ENCODE data around the gene AGTRAP. TPM values are rescaled to one million over a fixed set of nuclear protein-coding genes. Genes with fewer than 3 reads are reported as not detected.
A peak's percentile ranks its signal among the peaks of the same experiment; 100 is the strongest.

AGTRAP gene, protein sequence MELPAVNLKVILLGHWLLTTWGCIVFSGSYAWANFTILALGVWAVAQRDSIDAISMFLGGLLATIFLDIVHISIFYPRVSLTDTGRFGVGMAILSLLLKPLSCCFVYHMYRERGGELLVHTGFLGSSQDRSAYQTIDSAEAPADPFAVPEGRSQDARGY
- total RNA-seq: 10 to 100 TPM; 64.1 to 75.3 TPM
- 49.2 TPM for polyA plus RNA-seq (ENCODE audit: insufficient read depth, low read depth, low replicate concordance)
- long read RNA-seq, donor 1, transcript AGTRAP-203 (5 exons, 1,100 nt): minor isoform, 5 of 45 reads
- long read RNA-seq, donor 1, transcript AGTRAP-201 (5 exons, 1,107 nt): major isoform, 29 of 45 reads
- long read RNA-seq, donor 1, partial matches to known transcripts: 9 of 45 reads
- long read RNA-seq, donor 1, other reads (novel, unspliced or antisense): 0 of 45 reads
- long read RNA-seq, donor 2, transcript AGTRAP-201 (5 exons, 1,107 nt): major isoform, 21 of 26 reads
- long read RNA-seq, donor 2, transcript AGTRAP-203 (5 exons, 1,100 nt): minor isoform, 5 of 26 reads
- long read RNA-seq, donor 2, partial matches to known transcripts: 0 of 26 reads
- long read RNA-seq, donor 2, other reads (novel, unspliced or antisense): 0 of 26 reads

DNA sequence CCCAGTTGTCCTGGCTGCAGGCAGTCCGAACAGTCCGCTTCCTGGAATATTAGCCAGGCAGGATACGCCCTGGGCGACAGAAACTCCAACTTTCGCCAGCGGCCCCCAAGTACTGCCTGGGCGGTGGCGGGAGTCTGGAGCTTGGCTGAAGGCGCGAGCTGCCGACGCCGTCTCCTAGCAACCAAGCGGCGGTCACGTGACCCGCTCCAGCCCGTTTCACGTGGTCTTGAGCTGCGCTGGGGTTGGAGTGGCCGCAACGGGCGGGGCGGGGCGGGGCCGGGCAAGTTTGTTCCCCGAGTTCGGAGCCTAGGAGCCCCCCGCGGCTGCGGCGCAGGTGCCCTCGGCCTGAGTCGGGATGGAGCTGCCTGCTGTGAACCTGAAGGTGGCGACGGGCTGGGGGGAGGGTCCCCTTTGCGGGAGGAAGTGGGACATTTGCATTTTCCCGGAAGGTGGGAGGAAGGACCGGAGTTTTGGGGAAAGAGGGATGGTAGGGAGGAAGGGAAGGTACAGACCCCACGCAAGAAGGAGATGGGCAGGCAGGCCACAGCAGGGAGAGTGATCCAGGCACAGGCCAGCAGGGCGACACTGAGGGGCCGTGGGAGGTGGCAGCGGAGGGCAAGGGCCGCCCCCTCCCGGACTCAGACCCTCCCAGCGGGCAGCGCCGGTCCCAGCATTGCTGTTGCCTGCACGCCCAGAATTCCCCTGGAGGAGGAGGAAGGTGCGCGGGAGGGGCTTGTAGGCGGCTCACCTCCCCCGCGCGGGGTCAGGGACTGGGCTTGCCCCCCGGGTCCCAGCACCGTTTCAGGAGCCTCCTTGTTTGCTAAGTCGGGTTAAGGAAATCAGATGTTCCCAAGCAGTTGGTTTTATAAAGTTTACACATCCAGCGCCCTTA is at the start of gene AGTRAP:
AGTRAP (plus strand) TSS at position 283 of the 892 bp plus-strand sequence; CDS start at position 356, 73 bp downstream.
- intact Hi-C loops (cut with DNase I; ENCODE audit: low total_unique reads): loop anchor here (10.0 kb wide), 1 partner anchor 69 kb away; the partner anchor contains the start of genes CLCN6 and MTHFR
- Histone ChIP-seq H3K27ac (peak within 1 kb of the TSS; percentile 74 to 90), H3K4me1 (peaks cover 35% of the 10 kb centered on the region), H3K36me3 (ENCODE audit: low read depth, missing control alignments) (no peaks in the 10 kb centered on the region), H3K27me3 (no peaks in the 10 kb centered on the region), H3K9me3 (no peaks in the 10 kb centered on the region), H3K4me3 (peak within 1 kb of the TSS; percentile 83 to 87)
- 0 to 1% methylated on average over 31 to 57 of the region's 59 CpGs for WGBS, 2 donors
- no peak for TF ChIP-seq POLR2A (IDR thresholded peaks at IDR 0.05)
- TF ChIP-seq CTCF (IDR thresholded peaks at IDR 0.05): no peak
- peak; percentile 97 for DNase-seq

DNA sequence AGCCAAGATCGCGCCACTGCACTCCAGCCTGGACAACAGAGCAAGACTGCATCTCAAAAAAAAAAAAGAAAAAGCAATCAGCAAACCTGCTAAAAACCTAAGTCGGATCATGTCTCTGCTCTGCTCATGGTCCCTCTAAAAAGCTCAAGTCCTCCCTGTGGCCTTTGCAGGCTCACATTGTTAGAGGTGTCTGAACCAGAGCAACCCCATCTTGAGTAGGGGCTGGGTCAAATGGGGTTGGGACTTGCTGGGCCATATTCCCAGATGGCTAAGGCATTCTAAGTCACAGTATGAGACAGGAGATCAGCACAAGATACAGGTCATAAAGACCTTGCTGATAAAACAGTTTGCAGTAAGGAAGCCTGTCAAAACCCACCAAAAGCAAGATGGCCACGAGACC is 47.4 kb upstream of the AGTRAP start:
- no peaks in the 10 kb centered on the region for H3K27me3 ChIP-seq

GRCh38 chr1:11690397-11691301 is 45.3 kb upstream of the AGTRAP start:
- Histone ChIP-seq H3K4me3 (peak overlapping the region; percentile 18 to 53), H3K4me1 (peaks cover 8% of the 10 kb centered on the region), H3K27me3 (no peaks in the 10 kb centered on the region), H3K36me3 (ENCODE audit: low read depth, missing control alignments) (no peaks in the 10 kb centered on the region), H3K9me3 (no peaks in the 10 kb centered on the region), H3K27ac (no peak overlapping the region)
- 6% methylated on average over 35 to 59 of the region's 64 CpGs for WGBS, 2 donors
- no peak for DNase-seq
- intact Hi-C loops (cut with DNase I; ENCODE audit: low total_unique reads): no loop called here
- TF ChIP-seq POLR2A (IDR thresholded peaks at IDR 0.05) (no peak), CTCF (IDR thresholded peaks at IDR 0.05) (no peak)

More for the DNA sequence above, 47.4 kb upstream of the AGTRAP start:
- Histone ChIP-seq H3K4me1 (peaks cover 8% of the 10 kb centered on the region), H3K27ac (no peak overlapping the region), H3K9me3 (no peaks in the 10 kb centered on the region), H3K36me3 (ENCODE audit: low read depth, missing control alignments) (no peaks in the 10 kb centered on the region), H3K4me3 (no peak overlapping the region)
- DNase-seq: no peak
- WGBS, 2 donors: 93% methylated on average over 4 of the region's 4 CpGs
- intact Hi-C loops (cut with DNase I; ENCODE audit: low total_unique reads): no loop called here
- no peak for TF ChIP-seq POLR2A (IDR thresholded peaks at IDR 0.05)
- TF ChIP-seq CTCF (IDR thresholded peaks at IDR 0.05): no peak

DNA sequence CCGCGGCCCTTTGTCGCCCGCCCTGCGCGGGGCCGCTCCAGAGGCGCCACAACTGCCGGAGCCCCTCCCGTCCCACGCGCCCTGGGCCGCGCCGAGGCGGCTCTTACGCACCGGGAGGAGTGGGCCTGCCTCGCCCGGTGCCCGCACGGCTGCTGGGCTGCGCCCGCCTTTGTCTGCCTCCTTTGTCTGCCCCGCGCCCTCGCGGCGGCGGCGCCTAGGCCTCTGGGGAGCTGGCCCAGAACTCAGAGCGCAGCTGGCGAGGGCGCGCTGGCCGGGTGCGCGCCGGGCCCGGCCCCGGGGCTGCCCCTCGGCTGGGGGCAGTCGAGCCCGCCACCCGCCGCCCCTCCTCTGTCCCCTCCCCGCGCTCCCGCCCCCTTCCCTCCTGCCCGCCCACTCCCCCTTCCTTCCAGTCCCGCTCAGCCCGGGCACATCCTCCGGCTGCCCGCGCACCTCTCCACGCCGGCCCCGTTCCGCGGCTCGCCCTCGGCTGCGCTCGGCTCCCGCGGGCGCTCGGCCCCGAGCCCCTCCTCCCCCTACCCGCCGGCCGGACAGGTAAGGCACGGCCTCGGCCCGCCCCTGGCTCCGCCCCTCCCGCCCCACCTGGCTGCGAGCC is 44.5 kb upstream of the AGTRAP start, which contains the start of gene DRAXIN:
DRAXIN (plus strand) TSS at position 409 of the 613 bp plus-strand sequence. CDS start 14,549 bp downstream, outside the sequence.
- DNase-seq: no peak
- peaks cover 8% of the 10 kb centered on the region for H3K4me1 ChIP-seq
- WGBS, 2 donors: 0% methylated on average over 40 of the region's 78 CpGs; no CpG with 5 or more reads in 1 of the 2 donors
- H3K4me3 ChIP-seq: peak within 1 kb of the TSS; percentile 18 to 53
- no peak within 1 kb of the TSS for H3K27ac ChIP-seq
- intact Hi-C loops (cut with DNase I; ENCODE audit: low total_unique reads): no loop called here
- no peaks in the 10 kb centered on the region for H3K9me3 ChIP-seq
- TF ChIP-seq POLR2A (IDR thresholded peaks at IDR 0.05) (no peak), CTCF (IDR thresholded peaks at IDR 0.05) (no peak)
- H3K27me3 ChIP-seq: no peaks in the 10 kb centered on the region
- no peaks in the 10 kb centered on the region for H3K36me3 ChIP-seq (ENCODE audit: low read depth, missing control alignments)
